HL-60 (cell line): ENCODE results near the gene ZACN.

Source experiments
- GABPA ChIP-seq: IDR thresholded peaks from 2 replicates; pipeline ENCODE4 v1.6.1; 2012; ENCODE audit warnings: low read depth
- REST ChIP-seq: IDR thresholded peaks from 2 replicates; pipeline ENCODE4 v1.6.1; 2012; ENCODE audit warnings: low read depth; ENCODE audit not compliant: insufficient replicate concordance
- TF ChIP-seq, protein P1 (sequence below): IDR thresholded peaks from one replicate; pipeline ENCODE4 v1.5.1; 2011; ENCODE audit warnings: low read length, control low read depth, inconsistent platforms; ENCODE audit not compliant: insufficient read depth

DNA sequence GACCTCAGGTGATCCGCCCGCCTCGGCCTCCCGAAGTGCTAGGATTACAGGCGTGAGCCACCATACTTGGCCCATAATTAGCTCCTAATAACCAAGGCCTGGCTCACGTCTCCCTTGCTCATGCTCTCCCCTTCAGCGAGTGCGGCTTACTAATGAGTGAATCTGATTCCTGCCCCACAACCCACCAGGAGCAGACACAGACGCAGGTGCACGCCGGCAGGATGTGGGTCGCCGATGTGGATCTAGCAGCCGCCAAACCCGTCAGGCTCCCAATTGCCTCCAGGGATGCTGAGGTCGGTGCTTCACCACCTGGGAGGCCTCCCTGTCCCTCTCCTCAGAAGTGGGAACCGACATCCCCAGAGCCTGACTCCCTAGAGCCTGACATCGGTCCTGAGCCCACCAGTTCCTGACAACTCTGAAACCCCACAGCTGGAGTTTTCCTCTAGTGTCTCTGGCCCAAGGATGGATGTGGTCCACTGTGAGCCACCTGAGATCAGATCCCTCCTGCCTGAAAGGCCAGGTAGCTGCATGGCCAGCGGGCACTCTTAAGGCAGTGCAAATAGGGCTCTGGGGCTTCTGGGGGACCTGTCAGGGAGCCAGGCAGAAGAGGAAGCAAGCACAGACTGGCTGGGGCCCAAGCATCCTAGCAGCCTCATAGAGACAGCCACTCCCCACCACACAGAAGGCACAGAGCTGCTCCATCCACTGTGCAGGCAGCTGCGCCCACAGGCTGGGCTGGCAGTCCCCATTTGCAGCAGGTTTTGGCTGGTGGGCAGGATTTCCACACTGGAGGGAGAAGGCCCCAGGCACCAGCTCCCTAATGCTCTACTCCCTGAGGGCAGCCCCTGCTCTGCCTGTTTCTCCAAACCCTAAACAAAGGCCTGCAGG lies 13.8 kb downstream of the ZACN start:
- TF ChIP-seq GABPA (no peak), REST (no peak)
- TF ChIP-seq, protein P1, sequence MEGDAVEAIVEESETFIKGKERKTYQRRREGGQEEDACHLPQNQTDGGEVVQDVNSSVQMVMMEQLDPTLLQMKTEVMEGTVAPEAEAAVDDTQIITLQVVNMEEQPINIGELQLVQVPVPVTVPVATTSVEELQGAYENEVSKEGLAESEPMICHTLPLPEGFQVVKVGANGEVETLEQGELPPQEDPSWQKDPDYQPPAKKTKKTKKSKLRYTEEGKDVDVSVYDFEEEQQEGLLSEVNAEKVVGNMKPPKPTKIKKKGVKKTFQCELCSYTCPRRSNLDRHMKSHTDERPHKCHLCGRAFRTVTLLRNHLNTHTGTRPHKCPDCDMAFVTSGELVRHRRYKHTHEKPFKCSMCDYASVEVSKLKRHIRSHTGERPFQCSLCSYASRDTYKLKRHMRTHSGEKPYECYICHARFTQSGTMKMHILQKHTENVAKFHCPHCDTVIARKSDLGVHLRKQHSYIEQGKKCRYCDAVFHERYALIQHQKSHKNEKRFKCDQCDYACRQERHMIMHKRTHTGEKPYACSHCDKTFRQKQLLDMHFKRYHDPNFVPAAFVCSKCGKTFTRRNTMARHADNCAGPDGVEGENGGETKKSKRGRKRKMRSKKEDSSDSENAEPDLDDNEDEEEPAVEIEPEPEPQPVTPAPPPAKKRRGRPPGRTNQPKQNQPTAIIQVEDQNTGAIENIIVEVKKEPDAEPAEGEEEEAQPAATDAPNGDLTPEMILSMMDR: no peak
